Bronchial epithelial cell (primary cell): ENCODE data around the gene TPPP3. TPM values are rescaled to one million over a fixed set of nuclear protein-coding genes. Genes with fewer than 3 reads are reported as not detected.

Source experiments
- DNase-seq: peaks from one replicate; pipeline ENCODE4 v3.0.0-alpha.2; 2010; ENCODE audit warnings: low read depth
- FAIRE-seq: peaks from 2 replicates; lab custom pipeline; 2011; peaks lifted over from hg19 to GRCh38; lab: Jason Lieb, UNC
- H3K27me3 ChIP-seq: 2 replicates; pipeline ENCODE4 v1.5.1; 2011; ENCODE audit warnings: low read length; ENCODE audit not compliant: control insufficient read depth, insufficient read depth
- H3K36me3 ChIP-seq: 2 replicates; pipeline ENCODE4 v1.5.1; 2011; ENCODE audit warnings: low read length; ENCODE audit not compliant: control insufficient read depth, insufficient read depth
- H3K4me3 ChIP-seq: 2 replicates; pipeline ENCODE4 v1.5.1; 2011; ENCODE audit warnings: mild to moderate bottlenecking, low read depth, low read length, control low read depth
- CTCF ChIP-seq: IDR thresholded peaks from 2 replicates; pipeline ENCODE4 v1.5.1; 2011; ENCODE audit warnings: mild to moderate bottlenecking, moderate library complexity, low read length, control low read depth, inconsistent platforms; ENCODE audit not compliant: insufficient read depth, severe bottlenecking
- total RNA-seq: library from RNA; depleted of rRNA; stranded (reverse); fragments of >200 nt; gene quantifications from 2 replicates; pipeline ENCODE4 v1.2.1, GENCODE V29; 2014

Gene TPPP3
- total RNA-seq, 1 donor from 2014 or later = not detected

GRCh38 chr16:67399749-67400704 is 6.7 kb upstream of the TPPP3 start:
- Histone ChIP-seq H3K4me3 (no peak overlapping the region), H3K36me3 (no peaks in the 10 kb centered on the region), H3K27me3 (no peaks in the 10 kb centered on the region)
- TF ChIP-seq CTCF = no peak
- no peak for FAIRE-seq
- DNase-seq = no peak

DNA sequence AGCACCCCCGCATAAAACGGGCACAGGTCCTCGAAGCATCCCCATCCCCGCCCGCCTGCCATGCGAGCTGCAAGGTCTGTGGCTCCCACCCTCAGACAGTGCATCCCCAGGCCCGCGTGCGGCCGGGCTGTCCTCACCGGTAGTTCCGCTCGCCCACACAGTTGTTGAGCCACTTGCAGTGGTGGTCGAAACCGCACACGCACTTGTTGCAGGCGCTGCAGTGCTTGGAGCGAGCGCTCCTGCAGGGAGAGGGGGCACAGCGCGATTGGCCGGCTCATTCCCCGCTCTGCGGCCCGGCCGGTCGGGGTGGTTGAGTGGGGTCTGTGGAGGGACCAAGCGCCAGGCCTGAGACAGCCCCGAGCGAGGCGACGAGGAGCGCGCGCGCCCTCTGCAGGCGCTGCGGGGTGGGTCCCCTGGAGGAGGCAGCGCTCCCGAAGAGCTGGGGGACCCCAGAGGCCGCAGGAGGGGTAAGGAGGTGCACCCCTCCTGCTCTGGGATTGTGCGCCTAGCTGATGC is 6.0 kb upstream of the TPPP3 start:
- peaks cover 2% of the 10 kb centered on the region for H3K27me3 ChIP-seq
- TF ChIP-seq CTCF = peak; percentile 89
- DNase-seq (no peak), FAIRE-seq (no peak)
- no peaks in the 10 kb centered on the region for H3K36me3 ChIP-seq
- no peak overlapping the region for H3K4me3 ChIP-seq

GRCh38 chr16:67398546-67399217 is 5.4 kb upstream of the TPPP3 start:
- Histone ChIP-seq H3K4me3 (no peak overlapping the region), H3K27me3 (peaks cover 8% of the 10 kb centered on the region), H3K36me3 (no peaks in the 10 kb centered on the region)
- no peak for FAIRE-seq
- no peak for DNase-seq
- TF ChIP-seq CTCF = no peak

GRCh38 chr16:67397812-67398545 is 4.7 kb upstream of the TPPP3 start:
- Histone ChIP-seq H3K4me3 (no peak overlapping the region), H3K27me3 (peaks cover 9% of the 10 kb centered on the region), H3K36me3 (no peaks in the 10 kb centered on the region)
- peak; percentile 78 for TF ChIP-seq CTCF
- FAIRE-seq = no peak
- DNase-seq = peak; percentile 66

DNA sequence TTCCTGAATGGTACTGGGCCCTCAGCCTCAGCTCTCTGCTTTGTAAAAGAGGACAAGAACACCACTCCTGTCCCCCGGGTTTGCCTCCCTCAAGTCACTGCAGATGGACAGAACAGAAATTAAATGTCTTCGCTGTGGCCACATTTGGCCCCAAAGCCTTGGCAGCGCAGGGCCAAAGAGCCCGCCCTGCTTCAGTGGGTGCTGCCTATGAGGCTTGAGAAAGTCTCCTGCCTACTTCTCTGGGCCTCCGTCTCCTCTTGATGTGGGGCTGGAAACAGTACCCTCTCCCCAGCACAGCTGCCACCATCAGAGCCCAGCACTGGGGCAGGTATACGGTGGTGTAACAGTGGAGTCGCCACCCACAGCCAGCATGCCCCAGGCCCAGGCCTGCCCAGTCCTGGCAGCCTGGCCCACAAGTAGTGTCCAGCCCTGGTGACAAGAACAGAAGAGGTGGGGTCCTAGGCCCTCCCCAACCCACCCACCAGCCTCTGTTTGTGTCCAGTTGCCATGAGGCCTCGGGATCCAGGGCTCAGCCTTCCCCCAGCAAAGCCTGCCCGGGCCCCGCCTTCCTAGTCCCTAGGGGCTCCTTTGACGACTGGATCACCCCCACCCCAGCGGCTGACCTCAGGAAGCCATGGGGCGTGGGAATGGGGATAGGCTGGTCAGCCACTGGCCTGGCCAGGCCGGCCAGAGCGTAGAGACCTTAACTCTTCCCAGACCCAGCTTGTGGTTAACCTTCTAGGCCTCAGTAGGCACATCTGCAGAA is 3.9 kb upstream of the TPPP3 start:
- Histone ChIP-seq H3K4me3 (no peak overlapping the region), H3K36me3 (no peaks in the 10 kb centered on the region), H3K27me3 (peaks cover 9% of the 10 kb centered on the region)
- DNase-seq = no peak
- no peak for FAIRE-seq
- no peak for TF ChIP-seq CTCF
